Measurements from ENCODE around the gene SERPINA5.

GRCh38 chr14:94569381-94570001, 11.7 kb upstream of the SERPINA5 start:
- TF ChIP-seq CTCF (IDR thresholded peaks at IDR 0.05 in 8 of 11, conservative IDR thresholded peaks at IDR 0.05 in 3 of 11) (no peak), POLR2AphosphoS5 (IDR thresholded peaks at IDR 0.05) (no peak)
